ENCODE data around the gene MACC1.

MACC1 gene

DNA sequence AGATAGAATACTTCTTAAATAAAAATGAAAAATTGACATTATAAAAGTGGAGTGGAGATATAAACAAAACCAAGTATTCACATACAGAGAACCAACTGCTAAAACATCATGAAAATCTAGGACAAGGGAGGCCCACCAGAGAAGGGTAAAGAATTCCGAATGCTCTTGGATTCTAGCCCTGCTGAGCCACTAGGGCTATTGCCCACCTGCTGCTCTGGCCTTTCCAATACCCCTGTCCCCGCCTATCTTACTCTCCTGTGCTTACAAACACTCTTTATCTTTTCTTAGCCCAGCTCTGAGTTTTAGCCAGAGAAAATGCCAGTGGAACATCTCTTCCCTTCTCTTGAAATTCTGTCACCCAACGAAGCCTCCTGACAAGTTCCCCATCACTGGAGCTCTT is 100.3 kb downstream of the MACC1 start:
- H3K4me3 ChIP-seq (ENCODE audit: low read length) = no peak overlapping the region
- no peaks in the 10 kb centered on the region for H3K36me3 ChIP-seq (replicated peaks; ENCODE audit: insufficient read depth, low read length)
- H3K79me2 ChIP-seq (ENCODE audit: low read length) = no peaks in the 10 kb centered on the region
- H3K9me3 ChIP-seq (replicated peaks; ENCODE audit: insufficient read depth, low read length) = no peaks in the 10 kb centered on the region
- H3K27ac ChIP-seq (ENCODE audit: low read length) = no peak overlapping the region
- no peak overlapping the region for H3K4me2 ChIP-seq (ENCODE audit: low read depth, low read length)
- H3K4me1 ChIP-seq (ENCODE audit: low read length) = peaks cover 37% of the 10 kb centered on the region
- no peaks in the 10 kb centered on the region for H4K20me1 ChIP-seq (ENCODE audit: insufficient read depth, low read length)
- H3F3A ChIP-seq (ENCODE audit: insufficient read depth, low read length) = peaks cover 12% of the 10 kb centered on the region; the same call in 1 of the 2 replicates
- H3K9me2 ChIP-seq (replicated peaks; ENCODE audit: insufficient read depth, low read length) = no peaks in the 10 kb centered on the region
- no peak for DNase-seq
- TF ChIP-seq EZH2phosphoT487 (IDR thresholded peaks at IDR 0.05; ENCODE audit: low read length) = no peak
- no peaks in the 10 kb centered on the region for H3K27me3 ChIP-seq (replicated peaks; ENCODE audit: insufficient read depth, low read length)
- no peak overlapping the region for H2AFZ ChIP-seq (ENCODE audit: low read length)
- H3K9ac ChIP-seq (ENCODE audit: low read length) = no peak overlapping the region

GRCh38 chr7:20114468-20114867 is 102.7 kb downstream of the MACC1 start:
- no peak overlapping the region for H3K4me3 ChIP-seq (ENCODE audit: low read length)
- H3K4me2 ChIP-seq (ENCODE audit: low read depth, low read length) = peak overlapping the region; percentile 58; the same call in 1 of the 2 replicates
- no peaks in the 10 kb centered on the region for H3K9me2 ChIP-seq (replicated peaks; ENCODE audit: insufficient read depth, low read length)
- DNase-seq = peak; percentile 75
- peak overlapping the region; percentile 41; the same call in 1 of the 2 replicates for H3K27ac ChIP-seq (ENCODE audit: low read length)
- no peak overlapping the region for H2AFZ ChIP-seq (ENCODE audit: low read length)
- no peaks in the 10 kb centered on the region for H3K36me3 ChIP-seq (replicated peaks; ENCODE audit: insufficient read depth, low read length)
- no peak overlapping the region for H3K9ac ChIP-seq (ENCODE audit: low read length)
- peaks cover 12% of the 10 kb centered on the region; the same call in 1 of the 2 replicates for H3F3A ChIP-seq (ENCODE audit: insufficient read depth, low read length)
- H3K79me2 ChIP-seq (ENCODE audit: low read length) = no peaks in the 10 kb centered on the region
- TF ChIP-seq EZH2 (optimal IDR thresholded peaks at IDR 0.05; ENCODE audit: low read depth, low read length) = no peak
- TF ChIP-seq, protein P1, sequence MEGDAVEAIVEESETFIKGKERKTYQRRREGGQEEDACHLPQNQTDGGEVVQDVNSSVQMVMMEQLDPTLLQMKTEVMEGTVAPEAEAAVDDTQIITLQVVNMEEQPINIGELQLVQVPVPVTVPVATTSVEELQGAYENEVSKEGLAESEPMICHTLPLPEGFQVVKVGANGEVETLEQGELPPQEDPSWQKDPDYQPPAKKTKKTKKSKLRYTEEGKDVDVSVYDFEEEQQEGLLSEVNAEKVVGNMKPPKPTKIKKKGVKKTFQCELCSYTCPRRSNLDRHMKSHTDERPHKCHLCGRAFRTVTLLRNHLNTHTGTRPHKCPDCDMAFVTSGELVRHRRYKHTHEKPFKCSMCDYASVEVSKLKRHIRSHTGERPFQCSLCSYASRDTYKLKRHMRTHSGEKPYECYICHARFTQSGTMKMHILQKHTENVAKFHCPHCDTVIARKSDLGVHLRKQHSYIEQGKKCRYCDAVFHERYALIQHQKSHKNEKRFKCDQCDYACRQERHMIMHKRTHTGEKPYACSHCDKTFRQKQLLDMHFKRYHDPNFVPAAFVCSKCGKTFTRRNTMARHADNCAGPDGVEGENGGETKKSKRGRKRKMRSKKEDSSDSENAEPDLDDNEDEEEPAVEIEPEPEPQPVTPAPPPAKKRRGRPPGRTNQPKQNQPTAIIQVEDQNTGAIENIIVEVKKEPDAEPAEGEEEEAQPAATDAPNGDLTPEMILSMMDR (IDR thresholded peaks at IDR 0.05; ENCODE audit: low read length) = no peak
- no peak for TF ChIP-seq EZH2phosphoT487 (IDR thresholded peaks at IDR 0.05; ENCODE audit: low read length)
- H3K27me3 ChIP-seq (replicated peaks; ENCODE audit: insufficient read depth, low read length) = no peaks in the 10 kb centered on the region
- H3K9me3 ChIP-seq (replicated peaks; ENCODE audit: insufficient read depth, low read length) = no peaks in the 10 kb centered on the region
- no peaks in the 10 kb centered on the region for H4K20me1 ChIP-seq (ENCODE audit: insufficient read depth, low read length)
- H3K4me1 ChIP-seq (ENCODE audit: low read length) = peaks cover 40% of the 10 kb centered on the region

GRCh38 chr7:20113427-20114027 is 103.7 kb downstream of the MACC1 start:
- H3K9ac ChIP-seq (ENCODE audit: low read length) = no peak overlapping the region
- peak overlapping the region; percentile 43; the same call in 1 of the 2 replicates for H3K27ac ChIP-seq (ENCODE audit: low read length)
- H4K20me1 ChIP-seq (ENCODE audit: insufficient read depth, low read length) = no peaks in the 10 kb centered on the region
- H3F3A ChIP-seq (ENCODE audit: insufficient read depth, low read length) = peaks cover 12% of the 10 kb centered on the region; the same call in 1 of the 2 replicates
- TF ChIP-seq, protein P1 (IDR thresholded peaks at IDR 0.05; ENCODE audit: low read length) = no peak
- no peak for TF ChIP-seq EZH2 (optimal IDR thresholded peaks at IDR 0.05; ENCODE audit: low read depth, low read length)
- TF ChIP-seq EZH2phosphoT487 (IDR thresholded peaks at IDR 0.05; ENCODE audit: low read length) = no peak
- DNase-seq = peak; percentile 49
- no peaks in the 10 kb centered on the region for H3K9me3 ChIP-seq (replicated peaks; ENCODE audit: insufficient read depth, low read length)
- no peak overlapping the region for H3K4me3 ChIP-seq (ENCODE audit: low read length)
- peaks cover 40% of the 10 kb centered on the region for H3K4me1 ChIP-seq (ENCODE audit: low read length)
- peak overlapping the region; percentile 58; the same call in 1 of the 2 replicates for H3K4me2 ChIP-seq (ENCODE audit: low read depth, low read length)
- H3K27me3 ChIP-seq (replicated peaks; ENCODE audit: insufficient read depth, low read length) = no peaks in the 10 kb centered on the region
- no peaks in the 10 kb centered on the region for H3K36me3 ChIP-seq (replicated peaks; ENCODE audit: insufficient read depth, low read length)
- no peaks in the 10 kb centered on the region for H3K9me2 ChIP-seq (replicated peaks; ENCODE audit: insufficient read depth, low read length)
- no peak overlapping the region for H2AFZ ChIP-seq (ENCODE audit: low read length)
- no peaks in the 10 kb centered on the region for H3K79me2 ChIP-seq (ENCODE audit: low read length)

DNA sequence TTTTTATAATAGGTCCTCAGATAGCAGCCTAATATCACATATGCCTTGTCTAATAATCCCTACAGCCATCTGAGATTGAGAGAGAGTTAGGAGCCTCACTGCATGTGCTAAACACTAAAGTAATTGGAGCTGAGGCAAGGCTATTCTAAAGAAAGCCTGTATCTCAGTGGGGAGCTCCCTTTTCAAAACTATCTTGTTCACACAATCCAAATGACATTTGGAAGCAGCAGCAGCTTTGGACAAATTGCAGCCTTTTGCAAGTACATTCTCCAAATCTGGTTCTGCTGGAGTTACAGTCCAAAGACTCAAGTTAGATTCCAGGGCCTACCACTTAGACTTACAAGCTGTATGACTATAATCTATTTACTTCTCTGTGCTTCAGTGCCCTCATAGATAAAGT is 104.5 kb downstream of the MACC1 start:
- Histone ChIP-seq H3K9me3 (replicated peaks; ENCODE audit: insufficient read depth, low read length) (no peaks in the 10 kb centered on the region), H3K79me2 (ENCODE audit: low read length) (no peaks in the 10 kb centered on the region), H3K27me3 (replicated peaks; ENCODE audit: insufficient read depth, low read length) (no peaks in the 10 kb centered on the region), H3K36me3 (replicated peaks; ENCODE audit: insufficient read depth, low read length) (no peaks in the 10 kb centered on the region), H3K9ac (ENCODE audit: low read length) (no peak overlapping the region), H3K4me2 (ENCODE audit: low read depth, low read length) (no peak overlapping the region), H3F3A (ENCODE audit: insufficient read depth, low read length) (peaks cover 12% of the 10 kb centered on the region; the same call in 1 of the 2 replicates), H2AFZ (ENCODE audit: low read length) (no peak overlapping the region), H4K20me1 (ENCODE audit: insufficient read depth, low read length) (no peaks in the 10 kb centered on the region), H3K9me2 (replicated peaks; ENCODE audit: insufficient read depth, low read length) (no peaks in the 10 kb centered on the region), H3K27ac (ENCODE audit: low read length) (no peak overlapping the region; the same call in 1 of the 2 replicates), H3K4me1 (ENCODE audit: low read length) (peaks cover 40% of the 10 kb centered on the region), H3K4me3 (ENCODE audit: low read length) (no peak overlapping the region)
- no peak for TF ChIP-seq EZH2phosphoT487 (IDR thresholded peaks at IDR 0.05; ENCODE audit: low read length)
- no peak for TF ChIP-seq EZH2 (optimal IDR thresholded peaks at IDR 0.05; ENCODE audit: low read depth, low read length)
- TF ChIP-seq, protein P1 (IDR thresholded peaks at IDR 0.05; ENCODE audit: low read length) = no peak
- no peak for DNase-seq
